GM12878 (cell line): Measurements from ENCODE around the gene PPT1. TPM values are rescaled to one million over a fixed set of nuclear protein-coding genes. Genes with fewer than 3 reads are reported as not detected.

ENCODE experiments used
- ATF7 ChIP-seq: fragments of 450-650 bp; IDR thresholded peaks from 2 replicates; pipeline ENCODE4 v1.6.1; 2016; ENCODE audit warnings: low read depth, mild to moderate bottlenecking
- CUX1 ChIP-seq: IDR thresholded peaks from 2 replicates; pipeline ENCODE4 v1.6.1; 2012; ENCODE audit warnings: improper control_type of control experiment, low read depth, low read length; ENCODE audit not compliant: insufficient replicate concordance
- FOXM1 ChIP-seq: IDR thresholded peaks from 2 replicates; pipeline ENCODE4 v1.6.1; 2012; ENCODE audit warnings: low read depth, mild to moderate bottlenecking, inconsistent platforms, low read length, moderate library complexity
- IKZF1 ChIP-seq: fragments of 450-650 bp; conservative IDR thresholded peaks from 2 replicates; pipeline ENCODE4 v1.6.1; 2017; ENCODE audit warnings: antibody characterized with exemption, mild to moderate bottlenecking
- IKZF2 ChIP-seq, 2 experiments: fragments of 450-650 bp; IDR thresholded peaks; 2 replicates each; pipeline ENCODE4 v1.6.1; 2017; ENCODE audit warnings: mild to moderate bottlenecking in 2 of 2, moderate library complexity in 2 of 2
- JUND ChIP-seq: IDR thresholded peaks from 2 replicates; pipeline ENCODE4 v1.6.1; 2012; ENCODE audit warnings: low read depth, mild to moderate bottlenecking, low read length, improper control_type of control experiment, moderate library complexity
- MYC ChIP-seq: IDR thresholded peaks from 2 replicates; pipeline ENCODE4 v1.6.1; 2011; ENCODE audit warnings: mild to moderate bottlenecking, low read length, moderate library complexity, inconsistent platforms; ENCODE audit not compliant: insufficient read depth, insufficient replicate concordance, insufficient read length, severe bottlenecking
- NFXL1 ChIP-seq: fragments of 450-650 bp; IDR thresholded peaks from 2 replicates; pipeline ENCODE4 v1.6.1; 2017; ENCODE audit warnings: antibody characterized with exemption, mild to moderate bottlenecking, borderline replicate concordance
- POLR2AphosphoS5 ChIP-seq: IDR thresholded peaks from 2 replicates; pipeline ENCODE4 v1.6.1; 2011; ENCODE audit warnings: mild to moderate bottlenecking, low read length, inconsistent platforms
- RB1 ChIP-seq: fragments of 450-650 bp; formaldehyde crosslinking; IDR thresholded peaks from 2 replicates; pipeline ENCODE4 v1.6.1; 2017; ENCODE audit warnings: mild to moderate bottlenecking, borderline replicate concordance
- SMARCA5 ChIP-seq: fragments of 450-650 bp; IDR thresholded peaks from 2 replicates; pipeline ENCODE4 v1.6.1; 2017; ENCODE audit warnings: mild to moderate bottlenecking
- STAT1 ChIP-seq: fragments of 450-650 bp; conservative IDR thresholded peaks from 2 replicates; pipeline ENCODE4 v1.6.1; 2014; ENCODE audit warnings: antibody characterized with exemption, mild to moderate bottlenecking
- TCF7 ChIP-seq: IDR thresholded peaks from 2 replicates; pipeline ENCODE4 v1.6.1; 2014; ENCODE audit warnings: antibody characterized with exemption, borderline replicate concordance
- ZNF207 ChIP-seq: fragments of 450-650 bp; IDR thresholded peaks from 2 replicates; pipeline ENCODE4 v1.6.1; 2014; ENCODE audit warnings: antibody characterized with exemption, mild to moderate bottlenecking, borderline replicate concordance
- polyA plus RNA-seq, 11 experiments: library from polyadenylated mRNA; depleted of rRNA in 4 of 11; unstranded in 6 of 11; stranded (reverse) in 5 of 11; fragments of >200 nt; fragmentation: Nextera tagmentation in 4 of 11; fragmentation: Illumina TruSeq in 1 of 11; extraction: Ambion mirVana in 4 of 11; extraction: Trizol in 1 of 11; gene quantifications; 1 replicate in 1 of 11; 2 replicates in 10 of 11; pipeline versions ENCODE4 v1.2.1 to v1.2.3, GENCODE V29; 2011 to 2016; ENCODE audit warnings: inconsistent platforms in 2 of 11, missing spikeins in 2 of 11, low read depth in 1 of 11
- total RNA-seq, 4 experiments: library from RNA; depleted of rRNA in 3 of 4; stranded (reverse); fragments of >200 nt in 3 of 4; fragmentation: Illumina TruSeq in 1 of 4; extraction: Trizol in 1 of 4; gene quantifications; 2 replicates each; pipeline versions ENCODE4 v1.2.1 to v1.2.3, GENCODE V29; 2013 to 2021
- TF ChIP-seq, protein P1 (sequence below): fragments of 450-650 bp; IDR thresholded peaks from 2 replicates; pipeline ENCODE4 v1.6.1; 2017; ENCODE audit warnings: antibody characterized with exemption, mild to moderate bottlenecking, moderate library complexity
- TF ChIP-seq, protein P2 (sequence below): fragments of 450-650 bp; formaldehyde crosslinking; IDR thresholded peaks from 2 replicates; pipeline ENCODE4 v1.4.0; 2022; ENCODE audit warnings: mild to moderate bottlenecking, moderate library complexity
- TF ChIP-seq, protein P3 (sequence below): IDR thresholded peaks from 2 replicates; pipeline ENCODE4 v1.6.1; 2012; ENCODE audit warnings: low read depth, low read length, improper control_type of control experiment

The PPT1 gene
- total and polyA plus RNA-seq, 10 of the 15 experiments (the other 5 are each of a cell fraction or from before 2014, with no cell fraction given): 50.4 to 147 (median 103) TPM

DNA sequence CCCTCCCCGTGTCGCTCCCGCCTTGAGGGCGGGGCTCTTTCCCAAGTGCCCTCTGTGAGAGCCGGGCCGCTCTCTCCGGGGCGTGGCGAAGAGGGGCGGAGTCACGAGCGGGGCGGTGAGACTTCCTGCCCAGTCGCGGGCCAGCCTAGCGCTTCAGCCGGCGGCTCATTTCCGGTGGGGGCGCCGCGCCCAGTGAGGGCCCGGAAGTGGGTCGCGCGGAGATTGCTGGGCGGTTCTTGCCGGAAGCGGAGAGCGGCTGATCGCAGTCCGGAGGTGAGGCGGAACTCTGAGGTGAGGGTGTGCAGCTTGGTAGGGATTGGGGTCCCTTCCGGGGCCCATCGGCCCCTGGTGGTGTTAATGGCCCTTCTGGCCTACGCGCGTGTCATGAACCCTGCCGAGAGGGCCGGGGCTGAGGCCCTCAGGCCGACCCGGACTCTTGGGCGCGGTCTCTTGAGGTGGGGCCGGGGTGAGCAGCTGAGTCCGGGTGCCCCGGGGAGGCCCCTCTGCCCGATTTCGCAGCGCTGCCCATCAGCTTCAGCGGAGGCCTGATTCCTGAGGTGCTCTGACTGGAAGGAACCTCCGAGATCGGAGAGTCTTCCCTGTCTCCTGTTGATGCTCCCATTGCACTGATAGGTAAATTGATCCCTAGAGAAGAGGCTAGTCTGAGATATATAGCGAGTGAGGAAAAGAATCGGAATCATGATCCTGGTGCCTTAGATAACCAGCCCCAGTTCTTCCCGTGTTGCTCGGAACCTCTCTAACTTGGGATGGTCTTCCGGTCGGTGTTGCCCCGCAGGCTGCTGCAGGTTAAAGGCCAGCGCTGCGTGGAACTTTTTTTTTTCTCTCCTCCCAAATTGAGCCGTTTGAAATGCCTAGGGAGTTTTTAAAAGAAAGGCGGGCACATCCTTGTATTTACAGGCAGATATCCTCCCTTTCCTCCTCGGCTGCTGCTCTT, 56.3 kb downstream of the PPT1 start, which contains the start of gene CAP1 (continued):
- TF ChIP-seq, protein P1, sequence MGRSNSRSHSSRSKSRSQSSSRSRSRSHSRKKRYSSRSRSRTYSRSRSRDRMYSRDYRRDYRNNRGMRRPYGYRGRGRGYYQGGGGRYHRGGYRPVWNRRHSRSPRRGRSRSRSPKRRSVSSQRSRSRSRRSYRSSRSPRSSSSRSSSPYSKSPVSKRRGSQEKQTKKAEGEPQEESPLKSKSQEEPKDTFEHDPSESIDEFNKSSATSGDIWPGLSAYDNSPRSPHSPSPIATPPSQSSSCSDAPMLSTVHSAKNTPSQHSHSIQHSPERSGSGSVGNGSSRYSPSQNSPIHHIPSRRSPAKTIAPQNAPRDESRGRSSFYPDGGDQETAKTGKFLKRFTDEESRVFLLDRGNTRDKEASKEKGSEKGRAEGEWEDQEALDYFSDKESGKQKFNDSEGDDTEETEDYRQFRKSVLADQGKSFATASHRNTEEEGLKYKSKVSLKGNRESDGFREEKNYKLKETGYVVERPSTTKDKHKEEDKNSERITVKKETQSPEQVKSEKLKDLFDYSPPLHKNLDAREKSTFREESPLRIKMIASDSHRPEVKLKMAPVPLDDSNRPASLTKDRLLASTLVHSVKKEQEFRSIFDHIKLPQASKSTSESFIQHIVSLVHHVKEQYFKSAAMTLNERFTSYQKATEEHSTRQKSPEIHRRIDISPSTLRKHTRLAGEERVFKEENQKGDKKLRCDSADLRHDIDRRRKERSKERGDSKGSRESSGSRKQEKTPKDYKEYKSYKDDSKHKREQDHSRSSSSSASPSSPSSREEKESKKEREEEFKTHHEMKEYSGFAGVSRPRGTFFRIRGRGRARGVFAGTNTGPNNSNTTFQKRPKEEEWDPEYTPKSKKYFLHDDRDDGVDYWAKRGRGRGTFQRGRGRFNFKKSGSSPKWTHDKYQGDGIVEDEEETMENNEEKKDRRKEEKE: no peak
- no peak for TF ChIP-seq ATF7
- TF ChIP-seq, protein P2, sequence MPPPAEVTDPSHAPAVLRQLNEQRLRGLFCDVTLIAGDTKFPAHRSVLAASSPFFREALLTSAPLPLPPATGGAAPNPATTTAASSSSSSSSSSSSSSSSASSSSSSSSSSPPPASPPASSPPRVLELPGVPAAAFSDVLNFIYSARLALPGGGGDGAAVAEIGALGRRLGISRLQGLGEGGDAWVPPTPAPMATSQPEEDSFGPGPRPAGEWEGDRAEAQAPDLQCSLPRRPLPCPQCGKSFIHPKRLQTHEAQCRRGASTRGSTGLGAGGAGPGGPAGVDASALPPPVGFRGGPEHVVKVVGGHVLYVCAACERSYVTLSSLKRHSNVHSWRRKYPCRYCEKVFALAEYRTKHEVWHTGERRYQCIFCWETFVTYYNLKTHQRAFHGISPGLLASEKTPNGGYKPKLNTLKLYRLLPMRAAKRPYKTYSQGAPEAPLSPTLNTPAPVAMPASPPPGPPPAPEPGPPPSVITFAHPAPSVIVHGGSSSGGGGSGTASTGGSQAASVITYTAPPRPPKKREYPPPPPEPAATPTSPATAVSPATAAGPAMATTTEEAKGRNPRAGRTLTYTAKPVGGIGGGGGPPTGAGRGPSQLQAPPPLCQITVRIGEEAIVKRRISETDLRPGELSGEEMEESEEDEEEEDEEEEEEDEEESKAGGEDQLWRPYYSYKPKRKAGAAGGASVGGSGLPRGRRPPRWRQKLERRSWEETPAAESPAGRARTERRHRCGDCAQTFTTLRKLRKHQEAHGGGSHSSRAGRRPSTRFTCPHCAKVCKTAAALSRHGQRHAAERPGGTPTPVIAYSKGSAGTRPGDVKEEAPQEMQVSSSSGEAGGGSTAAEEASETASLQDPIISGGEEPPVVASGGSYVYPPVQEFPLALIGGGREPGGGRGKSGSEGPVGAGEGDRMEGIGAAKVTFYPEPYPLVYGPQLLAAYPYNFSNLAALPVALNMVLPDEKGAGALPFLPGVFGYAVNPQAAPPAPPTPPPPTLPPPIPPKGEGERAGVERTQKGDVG: no peak
- TF ChIP-seq IKZF1: peak; percentile 27; the same call in 1 of the 2 replicates
- no peak for TF ChIP-seq NFXL1
- no peak for TF ChIP-seq ZNF207
- TF ChIP-seq JUND: no peak
- TF ChIP-seq SMARCA5: peak; percentile 26; the same call in 1 of the 2 replicates
- no peak for TF ChIP-seq STAT1
- TF ChIP-seq, protein P3, sequence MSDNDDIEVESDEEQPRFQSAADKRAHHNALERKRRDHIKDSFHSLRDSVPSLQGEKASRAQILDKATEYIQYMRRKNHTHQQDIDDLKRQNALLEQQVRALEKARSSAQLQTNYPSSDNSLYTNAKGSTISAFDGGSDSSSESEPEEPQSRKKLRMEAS: no peak; the same call in 1 of the 2 replicates
- TF ChIP-seq POLR2AphosphoS5: peak; percentile 78
- TF ChIP-seq CUX1: no peak
- no peak for TF ChIP-seq RB1
- TF ChIP-seq FOXM1: 0 out of 2 replicates have a peak, but pooled peaks have one; percentile 3
- TF ChIP-seq IKZF2 (IDR thresholded peaks at IDR 0.05): no peak
- no peak for TF ChIP-seq TCF7
- no peak for TF ChIP-seq MYC
